H1 (cell line): ENCODE results near the gene FRZB. TPM values are rescaled to one million over a fixed set of nuclear protein-coding genes. Genes with fewer than 3 reads are reported as not detected.
A peak's percentile ranks its signal among the peaks of the same experiment; 100 is the strongest.

Source experiments
- CTCF ChIA-PET: fragments of 300-600 bp; sonication (Branson Sonifier 250); formaldehyde crosslinking; loops from one replicate; lab custom pipeline; 2021; ENCODE audit not compliant: partially characterized antibody; lab: Charles Lee
- POLR2A ChIA-PET: fragments of 300-600 bp; sonication (Branson Sonifier 250); formaldehyde crosslinking; loops from one replicate; lab custom pipeline; 2021; ENCODE audit warnings: inconsistent platforms; ENCODE audit not compliant: partially characterized antibody; lab: Charles Lee
- DNase-seq, 2 experiments: peaks; one replicate each; pipeline versions ENCODE4 v3.0.0 to v3.0.0-alpha.2; 2010 to 2022; ENCODE audit warnings: low spot score in 2 of 2, low read depth in 1 of 2, mixed read lengths in 1 of 2
- FAIRE-seq: peaks from 2 replicates; lab custom pipeline; 2011; peaks lifted over from hg19 to GRCh38; lab: Jason Lieb, UNC
- H2AFZ ChIP-seq: 2 replicates; pipeline ENCODE4 v1.8.1; 2012; ENCODE audit warnings: low read length, inconsistent platforms
- H2AK5ac ChIP-seq: 2 replicates; pipeline ENCODE4 v1.6.1; 2013; ENCODE audit warnings: low read depth, low read length
- H2BK120ac ChIP-seq: replicated peaks from 2 replicates; pipeline ENCODE3; 2013; ENCODE audit warnings: low read depth, low read length, inconsistent platforms
- H2BK12ac ChIP-seq: 2 replicates; pipeline ENCODE4 v1.6.1; 2013; ENCODE audit warnings: low read depth, low read length
- H2BK15ac ChIP-seq: 2 replicates; pipeline ENCODE4 v1.6.1; 2013; ENCODE audit warnings: low read length
- H2BK20ac ChIP-seq: 2 replicates; pipeline ENCODE4 v1.6.1; 2013; ENCODE audit warnings: low read length
- H2BK5ac ChIP-seq: 2 replicates; pipeline ENCODE4 v1.6.1; 2013; ENCODE audit warnings: low read depth, low read length
- H3K14ac ChIP-seq: 2 replicates; pipeline ENCODE4 v1.6.1; 2013; ENCODE audit warnings: inconsistent platforms; ENCODE audit not compliant: insufficient read length
- H3K18ac ChIP-seq: 2 replicates; pipeline ENCODE4 v1.6.1; 2013; ENCODE audit warnings: low read length; ENCODE audit errors: extremely low read depth
- H3K23ac ChIP-seq: 2 replicates; pipeline ENCODE4 v1.6.1; 2013; ENCODE audit warnings: inconsistent platforms; ENCODE audit not compliant: insufficient read length
- H3K23me2 ChIP-seq: 2 replicates; pipeline ENCODE4 v1.6.1; 2013; ENCODE audit warnings: low read depth, low read length
- H3K27ac ChIP-seq: 2 replicates; pipeline ENCODE4 v1.6.1; 2011; ENCODE audit warnings: low read depth, low read length, inconsistent platforms
- H3K27me3 ChIP-seq, 4 experiments: replicated peaks in 1 of 4; 1 replicate in 1 of 4; 2 replicates in 3 of 4; pipeline versions ENCODE4 v1.6.1 to v1.8.1; 2011 to 2013; ENCODE audit warnings: low read length in 3 of 4, mild to moderate bottlenecking in 3 of 4, inconsistent platforms in 2 of 4, mixed read lengths in 2 of 4, moderate library complexity in 1 of 4; ENCODE audit not compliant: control insufficient read depth in 3 of 4, insufficient read depth in 3 of 4; ENCODE audit errors: extremely low read depth in 1 of 4
- H3K36me3 ChIP-seq, 4 experiments: 2 replicates each; pipeline versions ENCODE4 v1.6.1 to v1.8.1; 2011 to 2013; ENCODE audit warnings: mild to moderate bottlenecking in 4 of 4, low read length in 3 of 4, moderate library complexity in 2 of 4, control low read depth in 1 of 4, inconsistent platforms in 1 of 4; ENCODE audit not compliant: insufficient read depth in 4 of 4, control insufficient read depth in 2 of 4
- H3K4ac ChIP-seq: replicated peaks from 2 replicates; pipeline ENCODE3; 2013; ENCODE audit warnings: low read length, low read depth, mixed read lengths, inconsistent platforms; ENCODE audit not compliant: insufficient read length
- H3K4me1 ChIP-seq, 4 experiments: replicated peaks in 1 of 4; 1 replicate in 1 of 4; 2 replicates in 3 of 4; pipeline versions ENCODE4 v1.6.1 to v1.8.1; 2011 to 2013; ENCODE audit warnings: low read length in 3 of 4, inconsistent platforms in 2 of 4, mixed read lengths in 1 of 4; ENCODE audit not compliant: insufficient read depth in 4 of 4, control insufficient read depth in 3 of 4
- H3K4me2 ChIP-seq, 2 experiments: 2 replicates each; pipeline versions ENCODE4 v1.6.1 to v1.8.1; 2011 to 2013; ENCODE audit warnings: low read depth in 2 of 2, low read length in 2 of 2, control low read depth in 1 of 2, inconsistent platforms in 1 of 2, mild to moderate bottlenecking in 1 of 2; ENCODE audit not compliant: insufficient read depth in 1 of 2
- H3K4me3 ChIP-seq, 4 experiments: fragments of 200-600, 300-600 bp in 1 of 4; sonication (generic), shearing (Covaris generic), sonication (Bioruptor Twin) in 1 of 4; 2 replicates each; pipeline versions ENCODE4 v1.5.1 to v1.8.1; 2011 to 2016; ENCODE audit warnings: low read length in 4 of 4, low read depth in 3 of 4, control low read depth in 2 of 4, inconsistent platforms in 2 of 4, mild to moderate bottlenecking in 2 of 4, mixed read lengths in 1 of 4, moderate library complexity in 1 of 4; ENCODE audit not compliant: insufficient read depth in 2 of 4; ENCODE audit errors: extremely low read depth in 1 of 4
- H3K56ac ChIP-seq: replicated peaks from 2 replicates; pipeline ENCODE3; 2013; ENCODE audit warnings: low read depth, mild to moderate bottlenecking, mixed read lengths, low read length, inconsistent platforms; ENCODE audit not compliant: insufficient read length
- H3K79me1 ChIP-seq: 2 replicates; pipeline ENCODE4 v1.6.1; 2013; ENCODE audit warnings: low read depth, low read length, control low read depth
- H3K79me2 ChIP-seq, 2 experiments: 2 replicates each; pipeline versions ENCODE4 v1.6.1 to v1.8.1; 2012 to 2013; ENCODE audit warnings: low read length in 2 of 2, mild to moderate bottlenecking in 2 of 2, inconsistent platforms in 1 of 2; ENCODE audit not compliant: insufficient read depth in 2 of 2, control insufficient read depth in 1 of 2
- H3K9ac ChIP-seq, 4 experiments: replicated peaks in 1 of 4; 1 replicate in 1 of 4; 2 replicates in 3 of 4; pipeline versions ENCODE4 v1.6.1 to v1.8.1; 2011 to 2013; ENCODE audit warnings: low read depth in 3 of 4, low read length in 3 of 4, control low read depth in 2 of 4, mild to moderate bottlenecking in 2 of 4, moderate library complexity in 2 of 4, inconsistent platforms in 1 of 4; ENCODE audit errors: extremely low read depth in 1 of 4
- H3K9me3 ChIP-seq, 2 experiments: 2 replicates each; pipeline versions ENCODE4 v1.6.1 to v1.8.1; 2012 to 2013; ENCODE audit warnings: mild to moderate bottlenecking in 2 of 2, moderate library complexity in 2 of 2, control low read depth in 1 of 2, inconsistent platforms in 1 of 2, low read depth in 1 of 2, low read length in 1 of 2, mixed read lengths in 1 of 2; ENCODE audit not compliant: insufficient read depth in 2 of 2
- H4K20me1 ChIP-seq, 2 experiments: replicated peaks in 1 of 2; 2 replicates each; pipeline versions ENCODE3 to v1.8.1; 2011 to 2013; ENCODE audit warnings: inconsistent platforms in 2 of 2, low read length in 2 of 2, mild to moderate bottlenecking in 1 of 2; ENCODE audit not compliant: insufficient read depth in 2 of 2, control insufficient read depth in 1 of 2
- H4K5ac ChIP-seq: 2 replicates; pipeline ENCODE4 v1.6.1; 2013; ENCODE audit warnings: low read length, low read depth, mixed read lengths, inconsistent platforms; ENCODE audit not compliant: insufficient read length
- H4K8ac ChIP-seq: 2 replicates; pipeline ENCODE4 v1.8.0; 2013; ENCODE audit warnings: mild to moderate bottlenecking, moderate library complexity, low read length, inconsistent platforms; ENCODE audit not compliant: insufficient read depth; ENCODE audit errors: extremely low read depth
- H4K91ac ChIP-seq: replicated peaks from 2 replicates; pipeline ENCODE3; 2013; ENCODE audit warnings: low read length, mixed read lengths, inconsistent platforms; ENCODE audit not compliant: insufficient read length
- CTBP2 ChIP-seq: IDR thresholded peaks from 2 replicates; pipeline ENCODE4 v1.7.0; 2011; ENCODE audit warnings: borderline replicate concordance, mild to moderate bottlenecking, moderate library complexity, mixed read lengths, low read length; ENCODE audit not compliant: insufficient read depth, insufficient read length
- KDM5A ChIP-seq: fragments of 200-600 bp; IDR thresholded peaks from 2 replicates; pipeline ENCODE4 v1.7.1; 2012; ENCODE audit warnings: mild to moderate bottlenecking, low read length, inconsistent platforms, mixed read lengths
- NANOG ChIP-seq: IDR thresholded peaks from 2 replicates; pipeline ENCODE4 v1.6.1; 2011; ENCODE audit warnings: low read length, low read depth, mild to moderate bottlenecking, inconsistent platforms; ENCODE audit not compliant: insufficient read depth, poor library complexity, severe bottlenecking
- PHF8 ChIP-seq: fragments of 200-600 bp; sonication (generic); conservative IDR thresholded peaks from 2 replicates; pipeline ENCODE4 v1.7.1; 2012; ENCODE audit warnings: low read depth, mild to moderate bottlenecking, inconsistent platforms, low read length, moderate library complexity
- RNF2 ChIP-seq: fragments of 200-900, 300-1000 bp; sonication (generic); IDR thresholded peaks from 2 replicates; pipeline ENCODE4 v1.7.1; 2016; ENCODE audit warnings: borderline replicate concordance, low read depth, mild to moderate bottlenecking, antibody characterized with exemption, low read length; ENCODE audit not compliant: poor library complexity, severe bottlenecking; ENCODE audit errors: missing control alignments
- SAP30 ChIP-seq: fragments of 300-600 bp; sonication (generic); IDR thresholded peaks from 2 replicates; pipeline ENCODE4 v1.7.1; 2012; ENCODE audit warnings: low read length, moderate library complexity, mild to moderate bottlenecking, inconsistent platforms; ENCODE audit not compliant: insufficient read depth, insufficient replicate concordance
- TBP ChIP-seq: IDR thresholded peaks from 2 replicates; pipeline ENCODE4 v1.6.1; 2011; ENCODE audit warnings: low read depth, low read length, improper control_type of control experiment
- WGBS, 2 experiments: shearing (Covaris generic) in 1 of 2; methylation state at CpG; one replicate each; pipeline versions ENCODE4 v1.1.6 to v1.1.7; 2013 to 2015; ENCODE audit warnings: low lambda C conversion rate in 2 of 2, mixed read lengths in 2 of 2, inconsistent platforms in 1 of 2, low coverage in 1 of 2, missing lambda C conversion rate in 1 of 2; ENCODE audit not compliant: insufficient replicate concordance in 2 of 2, insufficient coverage in 1 of 2, insufficient read length in 1 of 2; ENCODE audit errors: extremely low coverage in 1 of 2, missing lambda C conversion rate in 1 of 2; 5-methylcytosine and 5-hydroxymethylcytosine counted together
- polyA plus RNA-seq, 7 experiments: library from polyadenylated mRNA; depleted of rRNA in 3 of 7; stranded (reverse) in 5 of 7; unstranded in 2 of 7; fragments of >200 nt in 5 of 7; fragments of 200-250 nt in 2 of 7; gene quantifications; 1 replicate in 5 of 7; 2 replicates in 1 of 7; 4 replicates in 1 of 7; pipeline versions ENCODE4 v1.2.1 to v1.2.3, GENCODE V29; 2011 to 2013; ENCODE audit warnings: missing spikeins in 2 of 7, mixed read lengths in 2 of 7
- total RNA-seq: library from RNA; stranded (reverse); fragmentation: NEBNext Ultra II Directional; extraction: Animal tissue kit (Norgen Biotek cat#: 25700); gene quantifications from 2 replicates; pipeline ENCODE4 v1.2.1, GENCODE V29; 2021
- TF ChIP-seq, protein P1 (sequence below): IDR thresholded peaks from 2 replicates; pipeline ENCODE4 v1.6.1; 2012; ENCODE audit warnings: inconsistent platforms
- TF ChIP-seq, protein P2 (sequence below): IDR thresholded peaks from 2 replicates; pipeline ENCODE4 v1.6.1; 2012; ENCODE audit warnings: inconsistent platforms

Gene FRZB
- total and polyA plus RNA-seq, 2 of the 8 experiments (the other 6 are each of a cell fraction or from before 2014, with no cell fraction given), result 4.4 to 4.6 TPM

DNA sequence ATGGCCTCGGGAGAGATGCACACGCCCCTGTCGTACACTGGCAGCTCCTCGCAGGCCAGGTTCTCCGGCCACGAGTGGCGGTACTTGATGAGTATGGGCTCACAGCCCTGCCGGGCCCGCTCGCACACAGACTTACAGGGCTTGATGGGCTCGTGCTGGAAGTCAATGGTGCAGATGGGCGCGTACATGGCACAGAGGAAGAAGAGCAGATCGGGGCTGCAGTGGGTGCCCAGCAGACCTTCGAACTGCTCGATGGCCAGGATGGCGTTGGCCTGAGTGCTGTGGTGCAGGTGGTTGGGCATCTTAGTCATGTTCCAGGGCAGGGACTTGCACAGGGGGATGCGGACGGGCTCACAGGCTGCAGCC, 359 bp downstream of the FRZB start:
- no peak overlapping the region for H4K91ac ChIP-seq
- TF ChIP-seq, protein P1, sequence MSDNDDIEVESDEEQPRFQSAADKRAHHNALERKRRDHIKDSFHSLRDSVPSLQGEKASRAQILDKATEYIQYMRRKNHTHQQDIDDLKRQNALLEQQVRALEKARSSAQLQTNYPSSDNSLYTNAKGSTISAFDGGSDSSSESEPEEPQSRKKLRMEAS, result peak; percentile 92
- TF ChIP-seq, protein P2, sequence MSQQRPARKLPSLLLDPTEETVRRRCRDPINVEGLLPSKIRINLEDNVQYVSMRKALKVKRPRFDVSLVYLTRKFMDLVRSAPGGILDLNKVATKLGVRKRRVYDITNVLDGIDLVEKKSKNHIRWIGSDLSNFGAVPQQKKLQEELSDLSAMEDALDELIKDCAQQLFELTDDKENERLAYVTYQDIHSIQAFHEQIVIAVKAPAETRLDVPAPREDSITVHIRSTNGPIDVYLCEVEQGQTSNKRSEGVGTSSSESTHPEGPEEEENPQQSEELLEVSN, result peak; percentile 89
- peak; percentile 33 for TF ChIP-seq CTBP2
- no peak for TF ChIP-seq NANOG
- TF ChIP-seq TBP, result no peak
- TF ChIP-seq RNF2, result peak; percentile 43
- no peak for TF ChIP-seq PHF8
- TF ChIP-seq SAP30, result no peak
- TF ChIP-seq KDM5A, result no peak
- no peaks in the 10 kb centered on the region for H3K79me2 ChIP-seq
- peak overlapping the region; percentile 72 to 97 for H3K4me2 ChIP-seq
- peaks cover 3 to 14% (median 7%) of the 10 kb centered on the region in 4 experiments; a peak in 6 of 7 replicates for H3K4me1 ChIP-seq
- peak in 1 of 2 experiments; percentile 81 for DNase-seq
- H2BK120ac ChIP-seq, result no peak overlapping the region
- no peak overlapping the region for H2AK5ac ChIP-seq
- H2BK5ac ChIP-seq, result no peak overlapping the region
- no peaks in the 10 kb centered on the region for H3K36me3 ChIP-seq
- WGBS, 2 experiments, result 9% methylated on average over 19 of the region's 19 CpGs; no CpG with 5 or more reads in 1 of the 2 experiments
- H2BK20ac ChIP-seq, result no peak overlapping the region; the same call in 1 of the 2 replicates
- H3K9ac ChIP-seq, result no peak overlapping the region
- H4K8ac ChIP-seq, result 0 out of 2 replicates have a peak overlapping the region, but pooled peaks have one; percentile 52
- H3K79me1 ChIP-seq, result no peaks in the 10 kb centered on the region
- H4K5ac ChIP-seq, result no peak overlapping the region
- H3K9me3 ChIP-seq, result no peaks in the 10 kb centered on the region
- H2AFZ ChIP-seq, result peak overlapping the region; percentile 93
- H3K4ac ChIP-seq, result no peak overlapping the region
- H3K27me3 ChIP-seq, result peaks cover 2 to 19% (median 12%) of the 10 kb centered on the region in 4 experiments
- peak overlapping the region; percentile 36 for H3K18ac ChIP-seq
- peak overlapping the region; percentile 48 to 68 (median 54) for H3K4me3 ChIP-seq
- no peak overlapping the region; the same call in 1 of the 2 replicates for H2BK12ac ChIP-seq
- no peak overlapping the region for H3K14ac ChIP-seq
- no peak overlapping the region for H3K27ac ChIP-seq
- no peaks in the 10 kb centered on the region for H4K20me1 ChIP-seq
- no peak for FAIRE-seq
- ChIA-PET POLR2A (interaction anchor here (1.2 kb wide), 1 partner anchor 47 kb away, joined by 7 read pairs; no protein-coding TSS in a partner anchor), CTCF (interaction anchor here (0.7 to 6.4 kb wide), 13 partner anchors 8 to 106 kb away, joined by 3 to 71 read pairs (median 4); no protein-coding TSS in a partner anchor)
- peak overlapping the region; percentile 40 for H3K56ac ChIP-seq
- H3K23ac ChIP-seq, result no peak overlapping the region
- peaks cover 15% of the 10 kb centered on the region for H3K23me2 ChIP-seq
- H2BK15ac ChIP-seq, result no peak overlapping the region
